ENCODE results near the gene DYNC2H1.

The DYNC2H1 gene

DNA sequence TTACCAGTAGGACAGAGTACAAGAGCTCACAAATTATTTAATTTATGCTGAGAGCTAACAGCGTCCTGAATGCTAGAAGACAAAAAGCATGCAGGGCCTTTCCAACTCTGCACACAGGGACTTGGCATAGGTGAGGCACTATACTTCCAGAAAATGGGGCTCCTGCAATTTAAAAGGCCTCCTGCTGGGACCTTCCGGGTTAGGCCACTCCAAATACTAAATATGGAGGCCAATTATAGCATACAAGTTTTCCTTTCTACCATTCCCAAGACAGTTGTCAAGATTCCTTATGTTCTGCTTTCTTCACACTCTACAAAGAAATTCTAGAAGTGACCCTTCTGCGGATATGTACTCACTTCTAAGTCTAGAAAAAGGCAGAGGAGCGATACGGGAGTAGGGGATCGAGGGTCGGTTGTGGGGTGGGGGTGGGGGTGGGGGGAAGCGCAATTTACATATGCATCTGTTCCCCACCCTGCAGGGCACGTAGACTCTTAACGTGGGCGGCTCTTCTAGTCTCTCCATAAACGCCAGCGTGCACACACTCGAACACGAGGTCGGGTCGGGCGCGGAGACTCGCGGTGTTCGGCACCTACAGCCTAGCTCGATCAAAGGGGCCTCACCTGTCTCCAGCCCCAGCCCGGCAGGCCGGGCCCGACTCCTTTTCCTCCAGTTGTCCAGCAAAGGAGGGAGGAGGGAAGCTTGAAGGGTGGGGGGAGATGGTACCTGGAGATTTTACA is 18.0 kb upstream of the DYNC2H1 start:
- TF ChIP-seq, protein P1, sequence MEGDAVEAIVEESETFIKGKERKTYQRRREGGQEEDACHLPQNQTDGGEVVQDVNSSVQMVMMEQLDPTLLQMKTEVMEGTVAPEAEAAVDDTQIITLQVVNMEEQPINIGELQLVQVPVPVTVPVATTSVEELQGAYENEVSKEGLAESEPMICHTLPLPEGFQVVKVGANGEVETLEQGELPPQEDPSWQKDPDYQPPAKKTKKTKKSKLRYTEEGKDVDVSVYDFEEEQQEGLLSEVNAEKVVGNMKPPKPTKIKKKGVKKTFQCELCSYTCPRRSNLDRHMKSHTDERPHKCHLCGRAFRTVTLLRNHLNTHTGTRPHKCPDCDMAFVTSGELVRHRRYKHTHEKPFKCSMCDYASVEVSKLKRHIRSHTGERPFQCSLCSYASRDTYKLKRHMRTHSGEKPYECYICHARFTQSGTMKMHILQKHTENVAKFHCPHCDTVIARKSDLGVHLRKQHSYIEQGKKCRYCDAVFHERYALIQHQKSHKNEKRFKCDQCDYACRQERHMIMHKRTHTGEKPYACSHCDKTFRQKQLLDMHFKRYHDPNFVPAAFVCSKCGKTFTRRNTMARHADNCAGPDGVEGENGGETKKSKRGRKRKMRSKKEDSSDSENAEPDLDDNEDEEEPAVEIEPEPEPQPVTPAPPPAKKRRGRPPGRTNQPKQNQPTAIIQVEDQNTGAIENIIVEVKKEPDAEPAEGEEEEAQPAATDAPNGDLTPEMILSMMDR (conservative IDR thresholded peaks at IDR 0.05; ENCODE audit: low read depth, low read length) = no peak
- peak overlapping the region; percentile 93 for H3K9ac ChIP-seq
- H3K79me2 ChIP-seq (ENCODE audit: insufficient read depth, low read depth) = peaks cover 53% of the 10 kb centered on the region
- H2AFZ ChIP-seq (ENCODE audit: low read depth) = peak overlapping the region; percentile 83; the same call in 1 of the 2 replicates
- H3K4me1 ChIP-seq (ENCODE audit: low read depth, poor library complexity, severe bottlenecking) = peaks cover 25% of the 10 kb centered on the region
- H3K4me2 ChIP-seq = peak overlapping the region; percentile 89
- H3K27ac ChIP-seq = peak overlapping the region; percentile 76
- no peaks in the 10 kb centered on the region for H3K36me3 ChIP-seq (ENCODE audit: insufficient read depth)
- no peaks in the 10 kb centered on the region for H3K27me3 ChIP-seq (ENCODE audit: insufficient read depth, low read depth)
- no peaks in the 10 kb centered on the region for H4K20me1 ChIP-seq (ENCODE audit: insufficient read depth)
- no peak overlapping the region for H3K4me3 ChIP-seq (IDR thresholded peaks at IDR 0.05; ENCODE audit: insufficient read depth, low read depth, low read length)

GRCh38 chr11:103091801-103092524 is 17.3 kb upstream of the DYNC2H1 start, which contains the start of gene DCUN1D5:
Gene DCUN1D5 (minus strand): TSS chr11:103092160. CDS start chr11:103091872, 288 bp downstream.
- no peaks in the 10 kb centered on the region for H3K36me3 ChIP-seq (ENCODE audit: insufficient read depth)
- peak within 1 kb of the TSS; percentile 89 for H3K4me2 ChIP-seq
- no peak within 1 kb of the TSS for H3K4me3 ChIP-seq (IDR thresholded peaks at IDR 0.05; ENCODE audit: insufficient read depth, low read depth, low read length)
- peak within 1 kb of the TSS; percentile 76 for H3K27ac ChIP-seq
- H3K27me3 ChIP-seq (ENCODE audit: insufficient read depth, low read depth) = no peaks in the 10 kb centered on the region
- H3K9ac ChIP-seq = peak within 1 kb of the TSS; percentile 93
- H3K4me1 ChIP-seq (ENCODE audit: low read depth, poor library complexity, severe bottlenecking) = peaks cover 25% of the 10 kb centered on the region
- TF ChIP-seq, protein P1 (conservative IDR thresholded peaks at IDR 0.05; ENCODE audit: low read depth, low read length) = no peak
- H4K20me1 ChIP-seq (ENCODE audit: insufficient read depth) = no peaks in the 10 kb centered on the region
- H3K79me2 ChIP-seq (ENCODE audit: insufficient read depth, low read depth) = peaks cover 50% of the 10 kb centered on the region
- H2AFZ ChIP-seq (ENCODE audit: low read depth) = peak within 1 kb of the TSS; percentile 83

GRCh38 chr11:103097279-103097678 is 11.9 kb upstream of the DYNC2H1 start:
- TF ChIP-seq, protein P1 (conservative IDR thresholded peaks at IDR 0.05; ENCODE audit: low read depth, low read length) = no peak
- Histone ChIP-seq H3K27ac (no peak overlapping the region), H3K79me2 (ENCODE audit: insufficient read depth, low read depth) (no peaks in the 10 kb centered on the region), H3K4me1 (ENCODE audit: low read depth, poor library complexity, severe bottlenecking) (peaks cover 4% of the 10 kb centered on the region), H3K4me3 (IDR thresholded peaks at IDR 0.05; ENCODE audit: insufficient read depth, low read depth, low read length) (no peak overlapping the region), H2AFZ (ENCODE audit: low read depth) (no peak overlapping the region), H3K36me3 (ENCODE audit: insufficient read depth) (no peaks in the 10 kb centered on the region), H4K20me1 (ENCODE audit: insufficient read depth) (no peaks in the 10 kb centered on the region), H3K27me3 (ENCODE audit: insufficient read depth, low read depth) (no peaks in the 10 kb centered on the region), H3K4me2 (no peak overlapping the region), H3K9ac (no peak overlapping the region)

DNA sequence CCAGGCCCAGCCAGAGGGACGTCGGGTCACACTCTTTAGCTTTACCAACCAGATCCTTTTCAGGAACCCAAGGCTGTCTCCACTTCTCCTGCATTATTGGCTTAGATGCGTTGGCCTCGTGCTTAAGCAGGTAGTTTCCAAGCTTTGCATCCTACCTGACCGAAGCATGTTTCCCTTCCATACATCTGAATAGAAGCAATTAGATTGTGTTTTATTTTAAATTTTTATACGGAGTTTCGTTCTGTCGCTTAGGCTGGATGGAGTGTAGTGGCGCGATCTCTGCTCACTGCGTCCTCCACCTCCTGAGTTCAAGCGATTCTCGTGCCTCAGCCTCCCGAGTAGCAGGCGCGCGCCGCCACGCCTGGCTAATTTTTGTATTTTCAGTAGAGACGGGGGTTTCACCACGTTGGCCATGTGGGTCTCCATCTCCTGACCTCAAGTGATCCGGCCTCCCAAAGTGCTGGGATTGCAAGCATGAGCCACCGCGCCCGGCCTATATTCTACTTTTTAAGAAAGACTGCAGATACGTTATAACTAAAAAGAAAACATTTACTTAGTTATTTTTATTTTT is 677 bp downstream of the DYNC2H1 start:
- Histone ChIP-seq H3K27ac (peak overlapping the region; percentile 47; the same call in 1 of the 2 replicates), H3K9ac (peak overlapping the region; percentile 64), H3K27me3 (ENCODE audit: insufficient read depth, low read depth) (no peaks in the 10 kb centered on the region)

More for the DNA sequence above, 677 bp downstream of the DYNC2H1 start:
- no peaks in the 10 kb centered on the region for H3K79me2 ChIP-seq (ENCODE audit: insufficient read depth, low read depth)
- no peak overlapping the region for H3K4me3 ChIP-seq (IDR thresholded peaks at IDR 0.05; ENCODE audit: insufficient read depth, low read depth, low read length)
- no peaks in the 10 kb centered on the region for H4K20me1 ChIP-seq (ENCODE audit: insufficient read depth)
- no peaks in the 10 kb centered on the region for H3K36me3 ChIP-seq (ENCODE audit: insufficient read depth)
- peak overlapping the region; percentile 63 for H3K4me2 ChIP-seq
- H3K4me1 ChIP-seq (ENCODE audit: low read depth, poor library complexity, severe bottlenecking) = peaks cover 6% of the 10 kb centered on the region
- TF ChIP-seq, protein P1 (conservative IDR thresholded peaks at IDR 0.05; ENCODE audit: low read depth, low read length) = no peak
- H2AFZ ChIP-seq (ENCODE audit: low read depth) = peak overlapping the region; percentile 95

All from KMS-11 (cell line).